Endothelial cell of umbilical vein (primary cell): Measurements from ENCODE around the gene SGF29. TPM values are rescaled to one million over a fixed set of nuclear protein-coding genes. Genes with fewer than 3 reads are reported as not detected.
"Not testable (repeated sequence)": the region's sequence is repeated elsewhere in the genome, so short reads cannot be mapped to it uniquely, and the experiment has no call there.

Experiments used
- BruUV-seq: library from RNA; stranded (reverse); fragments of 400-500 nt; replicated peaks from 2 replicates; lab custom pipeline; 2021; lab: Mats Ljungman, UMichigan
- CTCF ChIA-PET: fragments of 300-600, 350-600 bp; sonication (Branson Sonifier 250); formaldehyde crosslinking; loops from one replicate; lab custom pipeline; 2021; ENCODE audit warnings: antibody characterized with exemption, inconsistent platforms; lab: Charles Lee
- POLR2A ChIA-PET: fragments of 300-600, 350-600 bp; sonication (Branson Sonifier 250); formaldehyde crosslinking; loops from one replicate; lab custom pipeline; 2021; ENCODE audit warnings: antibody characterized with exemption, inconsistent platforms; lab: Charles Lee
- DNase-seq: peaks from one replicate; pipeline ENCODE4 v3.0.0-alpha.2; 2011; ENCODE audit warnings: low read depth, low spot score
- FAIRE-seq: peaks from 2 replicates; lab custom pipeline; 2011; peaks lifted over from hg19 to GRCh38; lab: Jason Lieb, UNC
- H2AFZ ChIP-seq: 2 replicates; pipeline ENCODE4 v1.6.0; 2012; ENCODE audit warnings: low read depth, low read length, control low read depth, inconsistent platforms
- H3K27ac ChIP-seq: 2 replicates; pipeline ENCODE4 v1.5.1; 2011; ENCODE audit warnings: low read depth, mild to moderate bottlenecking, control low read depth, low read length, moderate library complexity; ENCODE audit not compliant: insufficient read depth
- H3K27me3 ChIP-seq, 2 experiments: 2 replicates each; pipeline versions ENCODE4 v1.6.0 to v1.6.1; 2011; ENCODE audit warnings: low read length in 2 of 2, mixed read lengths in 1 of 2; ENCODE audit not compliant: control insufficient read depth in 2 of 2, insufficient read depth in 2 of 2
- H3K36me3 ChIP-seq, 2 experiments: 2 replicates in 1 of 2; 3 replicates in 1 of 2; pipeline ENCODE4 v1.5.1; 2011; ENCODE audit warnings: low read length in 2 of 2, mild to moderate bottlenecking in 1 of 2, moderate library complexity in 1 of 2; ENCODE audit not compliant: control insufficient read depth in 2 of 2, insufficient read depth in 2 of 2; ENCODE audit errors: extremely low read depth in 1 of 2
- H3K4me1 ChIP-seq: 3 replicates; pipeline ENCODE4 v1.5.1; 2011; ENCODE audit warnings: mild to moderate bottlenecking, low read length; ENCODE audit not compliant: control insufficient read depth, insufficient read depth; ENCODE audit errors: extremely low read depth
- H3K4me2 ChIP-seq: 2 replicates; pipeline ENCODE4 v1.6.1; 2011; ENCODE audit warnings: low read length, control low read depth, mixed read lengths; ENCODE audit not compliant: insufficient read depth
- H3K4me3 ChIP-seq, 3 experiments: fragments of 200-600 bp in 1 of 3; sonication (generic), shearing (Covaris generic) in 1 of 3; replicated peaks in 1 of 3; 2 replicates each; pipeline ENCODE4 v1.5.1; 2011 to 2016; ENCODE audit warnings: control low read depth in 3 of 3, low read length in 3 of 3, mild to moderate bottlenecking in 2 of 3, inconsistent platforms in 1 of 3, low read depth in 1 of 3, moderate library complexity in 1 of 3; ENCODE audit not compliant: insufficient read depth in 1 of 3
- H3K79me2 ChIP-seq: 2 replicates; pipeline ENCODE4 v1.6.0; 2012; ENCODE audit warnings: low read length, inconsistent platforms; ENCODE audit not compliant: control insufficient read depth, insufficient read depth
- H3K9ac ChIP-seq: replicated peaks from 2 replicates; pipeline ENCODE3; 2011; ENCODE audit warnings: low read length, control low read depth; ENCODE audit not compliant: insufficient read depth; ENCODE audit errors: extremely low read depth
- H3K9me1 ChIP-seq: replicated peaks from 3 replicates; pipeline ENCODE4 v1.6.0; 2011; ENCODE audit warnings: mild to moderate bottlenecking, low read length; ENCODE audit not compliant: control insufficient read depth, insufficient read depth; ENCODE audit errors: extremely low read depth
- H3K9me3 ChIP-seq: replicated peaks from 2 replicates; pipeline ENCODE4 v1.5.1; 2012; ENCODE audit warnings: low read length, inconsistent platforms; ENCODE audit not compliant: control insufficient read depth, insufficient read depth
- H4K20me1 ChIP-seq: replicated peaks from 2 replicates; pipeline ENCODE3; 2011; ENCODE audit warnings: mild to moderate bottlenecking, low read length; ENCODE audit not compliant: control insufficient read depth, insufficient read depth; ENCODE audit errors: extremely low read depth
- CTCF ChIP-seq, 2 donors: IDR thresholded peaks; 1 replicate in 1 of 2; 2 replicates in 1 of 2; pipeline ENCODE4 v1.5.1; 2011; ENCODE audit warnings: low read length in 2 of 2, mild to moderate bottlenecking in 2 of 2, moderate library complexity in 2 of 2, control low read depth in 1 of 2, inconsistent platforms in 1 of 2, low read depth in 1 of 2; ENCODE audit not compliant: insufficient read depth in 1 of 2; ENCODE audit errors: extremely low read depth in 1 of 2
- EZH2 ChIP-seq: IDR thresholded peaks from 2 replicates; pipeline ENCODE4 v1.6.1; 2012; ENCODE audit warnings: borderline replicate concordance, low read depth, mild to moderate bottlenecking, moderate library complexity, low read length, inconsistent platforms; ENCODE audit not compliant: severe bottlenecking
- FOS ChIP-seq: IDR thresholded peaks from 2 replicates; pipeline ENCODE4 v1.6.1; 2011; ENCODE audit warnings: mild to moderate bottlenecking, low read length, moderate library complexity, borderline replicate concordance; ENCODE audit not compliant: insufficient read depth
- GATA2 ChIP-seq: IDR thresholded peaks from 2 replicates; pipeline ENCODE4 v1.7.0; 2011; ENCODE audit warnings: low read depth, mild to moderate bottlenecking, moderate library complexity, mixed read lengths, low read length; ENCODE audit not compliant: insufficient read length, insufficient read depth
- JUN ChIP-seq: IDR thresholded peaks from 2 replicates; pipeline ENCODE4 v1.6.1; 2011; ENCODE audit warnings: borderline replicate concordance, low read depth; ENCODE audit not compliant: insufficient read length, insufficient read depth
- MAX ChIP-seq: IDR thresholded peaks from 2 replicates; pipeline ENCODE4 v1.6.1; 2011; ENCODE audit not compliant: insufficient read depth, insufficient read length
- MYC ChIP-seq: IDR thresholded peaks from one replicate; pipeline ENCODE4 v1.6.1; 2011; ENCODE audit warnings: mild to moderate bottlenecking, low read depth, low read length
- POLR2A ChIP-seq: IDR thresholded peaks from 2 replicates; pipeline ENCODE4 v1.6.1; 2012; ENCODE audit warnings: low read depth, mild to moderate bottlenecking, control low read depth, low read length
- dilution Hi-C: fragments of 300-500 bp; cut with MboI; formaldehyde crosslinking; loops from one replicate; pipeline ENCODE4 v1.15.0; 2019; ENCODE audit warnings: low sequenced_read_pairs; ENCODE audit not compliant: extremely low pct_ligation_motif_present
- intact Hi-C: fragments of 100-400 bp; cut with micrococcal nuclease; formaldehyde crosslinking; loops from one replicate; pipeline ENCODE4 v1.10.0; 2022
- polyA plus RNA-seq, 4 experiments: library from polyadenylated mRNA; depleted of rRNA in 3 of 4; stranded (reverse) in 3 of 4; unstranded in 1 of 4; fragments of >200 nt; gene quantifications; 2 replicates each; pipeline versions ENCODE4 v1.2.1 to v1.2.3, GENCODE V29; 2011 to 2012; ENCODE audit warnings: missing spikeins in 1 of 4
- total RNA-seq: library from RNA; stranded (reverse); gene quantifications from 2 replicates; pipeline ENCODE4 v1.2.3, GENCODE V29; 2021

SGF29 gene
- total and polyA plus RNA-seq, 2 donors (not counting 3 experiments of a cell fraction or from before 2014, with no cell fraction given) = 3.4 to 12.0 TPM

- Histone ChIP-seq H2AFZ (no peak overlapping the region), H3K9me1 (no peaks in the 10 kb centered on the region), H3K27ac (no peak overlapping the region), H3K4me1 (no peaks in the 10 kb centered on the region), H3K79me2 (no peaks in the 10 kb centered on the region), H3K36me3 (peaks cover 0 to 16% of the 10 kb centered on the region in 2 experiments), H3K4me2 (no peak overlapping the region), H3K4me3 (no peak overlapping the region), H3K27me3 (no peaks in the 10 kb centered on the region), H4K20me1 (no peaks in the 10 kb centered on the region), H3K9ac (no peak overlapping the region), H3K9me3 (no peaks in the 10 kb centered on the region)
- POLR2A ChIA-PET = no interaction called here
- DNase-seq = no peak
- CTCF ChIA-PET = interaction anchor here (1.0 kb wide), 1 partner anchor 11 kb away, joined by 3 read pairs; no protein-coding TSS in a partner anchor
- FAIRE-seq = no peak
- BruUV-seq = no TSS peak
- dilution Hi-C loops = no loop called here
- TF ChIP-seq POLR2A = no peak
- TF ChIP-seq EZH2 = no peak
- no peak for TF ChIP-seq FOS
- no peak for TF ChIP-seq MYC
- TF ChIP-seq JUN = no peak
- TF ChIP-seq CTCF (IDR thresholded peaks at IDR 0.05; ENCODE audit: extremely low read depth in 1 of 2, insufficient read depth in 1 of 2, low read depth in 1 of 2, low read length in 2 of 2) = no peak
- TF ChIP-seq MAX = no peak
- TF ChIP-seq GATA2 = no peak
- intact Hi-C loops = no loop called here
These were observed 39.3 kb downstream of the SGF29 start for GRCh38 chr16:28592979-28593553.

- FAIRE-seq, H2AFZ ChIP-seq, H3K27ac ChIP-seq, H3K4me1 ChIP-seq, H3K9me3 ChIP-seq, H3K36me3 ChIP-seq, intact Hi-C loops, H3K4me3 ChIP-seq, H3K4me2 ChIP-seq, H3K79me2 ChIP-seq, dilution Hi-C loops, H3K27me3 ChIP-seq, H4K20me1 ChIP-seq, CTCF ChIA-PET, H3K9ac ChIP-seq, DNase-seq, BruUV-seq, POLR2A ChIA-PET, H3K9me1 ChIP-seq: not testable (repeated sequence)
These were observed 41.7 kb downstream of the SGF29 start for GRCh38 chr16:28595451-28595850.
